ENCODE measurements around the gene ZNF609.

The ZNF609 gene

DNA sequence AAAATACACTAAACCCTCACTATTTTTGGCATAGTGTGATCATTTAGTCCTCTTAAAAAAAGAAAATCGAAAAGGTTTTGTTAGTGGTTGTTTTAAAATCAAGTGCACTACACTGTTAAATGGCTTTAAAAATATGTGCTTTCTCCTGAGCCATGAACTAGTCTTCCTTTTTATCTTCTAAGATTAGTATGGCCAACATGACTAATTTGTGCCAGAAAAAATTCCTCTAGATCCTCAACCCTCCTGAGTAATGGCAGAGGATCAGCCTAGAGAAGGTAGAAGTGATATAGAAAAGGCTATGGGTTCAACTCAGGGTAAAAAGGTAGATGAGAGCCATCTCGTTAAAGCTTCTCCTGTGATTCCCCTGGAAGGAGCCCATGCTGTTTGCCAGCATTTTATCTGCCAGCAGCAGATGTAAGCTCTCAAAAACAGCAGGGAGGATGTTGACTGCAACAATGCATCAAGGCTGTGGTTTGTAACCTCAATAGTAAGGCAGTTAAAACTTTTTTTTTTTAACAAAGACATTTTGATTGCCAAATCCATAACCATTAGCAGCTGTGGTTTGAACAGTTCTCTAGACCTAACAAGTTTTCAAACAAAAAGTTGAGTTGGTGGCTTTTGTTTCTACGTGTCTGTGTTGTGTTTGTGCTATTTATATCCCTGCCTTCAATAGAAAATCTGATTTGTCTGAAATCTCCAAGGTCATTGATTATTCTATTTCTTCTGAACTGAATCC, 30.2 kb upstream of the ZNF609 start:
- Histone ChIP-seq H2AFZ (ENCODE audit: low read depth, low read length) (no peak overlapping the region), H3K36me3 (replicated peaks; ENCODE audit: low read depth, low read length) (peaks cover 6% of the 10 kb centered on the region)

DNA sequence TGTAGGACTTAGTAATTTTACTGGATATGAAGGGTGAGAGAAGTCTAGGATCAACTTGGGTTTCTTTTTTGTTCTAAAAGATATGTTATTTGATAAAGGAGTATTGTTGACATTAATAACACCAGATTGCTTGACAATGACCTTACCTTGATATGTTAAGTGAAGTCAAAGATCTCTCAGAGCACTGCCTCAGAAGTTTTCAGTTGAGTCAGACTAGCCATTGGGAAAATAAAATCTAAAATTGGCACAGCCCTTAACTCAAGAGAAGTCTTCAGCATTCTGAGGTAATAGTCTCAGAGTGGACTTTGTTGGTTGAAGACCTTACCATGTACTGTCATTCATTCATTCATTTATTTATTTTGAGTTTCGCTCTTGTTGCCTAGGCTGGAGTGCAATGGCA, 22.4 kb upstream of the ZNF609 start:
- no peak for TF ChIP-seq EZH2phosphoT487 (IDR thresholded peaks at IDR 0.05; ENCODE audit: low read depth)
- TF ChIP-seq, protein P1, sequence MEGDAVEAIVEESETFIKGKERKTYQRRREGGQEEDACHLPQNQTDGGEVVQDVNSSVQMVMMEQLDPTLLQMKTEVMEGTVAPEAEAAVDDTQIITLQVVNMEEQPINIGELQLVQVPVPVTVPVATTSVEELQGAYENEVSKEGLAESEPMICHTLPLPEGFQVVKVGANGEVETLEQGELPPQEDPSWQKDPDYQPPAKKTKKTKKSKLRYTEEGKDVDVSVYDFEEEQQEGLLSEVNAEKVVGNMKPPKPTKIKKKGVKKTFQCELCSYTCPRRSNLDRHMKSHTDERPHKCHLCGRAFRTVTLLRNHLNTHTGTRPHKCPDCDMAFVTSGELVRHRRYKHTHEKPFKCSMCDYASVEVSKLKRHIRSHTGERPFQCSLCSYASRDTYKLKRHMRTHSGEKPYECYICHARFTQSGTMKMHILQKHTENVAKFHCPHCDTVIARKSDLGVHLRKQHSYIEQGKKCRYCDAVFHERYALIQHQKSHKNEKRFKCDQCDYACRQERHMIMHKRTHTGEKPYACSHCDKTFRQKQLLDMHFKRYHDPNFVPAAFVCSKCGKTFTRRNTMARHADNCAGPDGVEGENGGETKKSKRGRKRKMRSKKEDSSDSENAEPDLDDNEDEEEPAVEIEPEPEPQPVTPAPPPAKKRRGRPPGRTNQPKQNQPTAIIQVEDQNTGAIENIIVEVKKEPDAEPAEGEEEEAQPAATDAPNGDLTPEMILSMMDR (IDR thresholded peaks at IDR 0.05; ENCODE audit: low read depth, low read length): no peak
- no peak overlapping the region for H3K4me2 ChIP-seq (ENCODE audit: low read length)
- H3K27ac ChIP-seq (ENCODE audit: low read length): no peak overlapping the region
- no peaks in the 10 kb centered on the region for H4K20me1 ChIP-seq (ENCODE audit: insufficient read depth, low read length)
- no peak overlapping the region for H3K4me3 ChIP-seq (ENCODE audit: low read length)
- no peaks in the 10 kb centered on the region for H3K9me3 ChIP-seq (ENCODE audit: insufficient read depth, low read length)
- no peak overlapping the region for H2AFZ ChIP-seq (ENCODE audit: low read depth, low read length)
- peaks cover 2% of the 10 kb centered on the region for H3K4me1 ChIP-seq (ENCODE audit: low read length)
- no peaks in the 10 kb centered on the region for H3K79me2 ChIP-seq (ENCODE audit: low read length)
- H3K36me3 ChIP-seq (replicated peaks; ENCODE audit: low read depth, low read length): no peaks in the 10 kb centered on the region
- H3K27me3 ChIP-seq (ENCODE audit: low read depth, low read length): no peaks in the 10 kb centered on the region
- H3K9ac ChIP-seq (ENCODE audit: low read length): no peak overlapping the region

More for the DNA sequence above, 30.2 kb upstream of the ZNF609 start:
- H3K79me2 ChIP-seq (ENCODE audit: low read length): no peaks in the 10 kb centered on the region
- H3K4me2 ChIP-seq (ENCODE audit: low read length): no peak overlapping the region
- no peaks in the 10 kb centered on the region for H3K27me3 ChIP-seq (ENCODE audit: low read depth, low read length)
- no peak overlapping the region for H3K9ac ChIP-seq (ENCODE audit: low read length)
- no peak overlapping the region for H3K4me3 ChIP-seq (ENCODE audit: low read length)
- TF ChIP-seq EZH2phosphoT487 (IDR thresholded peaks at IDR 0.05; ENCODE audit: low read depth): no peak
- TF ChIP-seq, protein P1 (IDR thresholded peaks at IDR 0.05; ENCODE audit: low read depth, low read length): no peak
- no peak overlapping the region for H3K27ac ChIP-seq (ENCODE audit: low read length)
- H4K20me1 ChIP-seq (ENCODE audit: insufficient read depth, low read length): no peaks in the 10 kb centered on the region
- no peaks in the 10 kb centered on the region for H3K4me1 ChIP-seq (ENCODE audit: low read length)
- H3K9me3 ChIP-seq (ENCODE audit: insufficient read depth, low read length): no peaks in the 10 kb centered on the region

DNA sequence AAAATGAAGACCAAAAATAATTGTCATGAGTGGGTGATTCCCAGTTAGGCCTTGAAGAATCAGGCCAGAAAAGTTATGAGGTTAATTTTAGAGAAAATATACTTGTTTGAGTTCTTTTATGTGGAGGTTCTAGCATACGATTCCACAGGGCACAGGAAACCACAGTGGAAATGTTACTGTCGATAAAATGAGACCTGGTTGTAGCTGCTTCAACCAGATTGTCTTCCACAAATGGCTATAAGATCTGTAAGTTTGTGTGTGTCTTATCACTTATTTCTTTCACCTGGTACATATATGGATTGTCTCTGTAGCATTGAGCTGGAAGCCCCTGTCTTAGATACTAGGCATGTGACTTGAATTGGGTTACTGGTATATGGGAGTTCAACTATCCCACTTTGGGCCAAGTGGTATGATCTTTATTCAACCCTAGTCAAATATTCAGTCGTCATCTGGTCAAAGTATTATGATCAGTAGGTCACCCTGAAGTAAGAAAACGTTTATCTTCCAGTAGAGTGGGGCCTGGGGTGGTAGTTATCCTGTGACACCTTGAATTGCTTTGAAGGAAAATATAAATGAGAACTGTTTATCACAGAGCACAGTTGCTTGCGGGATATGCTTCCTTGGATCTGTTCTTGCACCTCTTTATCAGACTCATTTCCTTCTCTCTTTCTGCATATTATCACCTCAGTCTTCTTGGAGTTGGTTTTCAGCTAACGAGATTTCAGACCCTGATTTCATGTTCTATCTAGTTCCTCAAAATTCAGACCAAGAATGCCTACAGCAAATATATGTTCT, 21.5 kb upstream of the ZNF609 start:
- no peak overlapping the region for H3K9ac ChIP-seq (ENCODE audit: low read length)
- TF ChIP-seq, protein P1 (IDR thresholded peaks at IDR 0.05; ENCODE audit: low read depth, low read length): no peak
- no peak for TF ChIP-seq EZH2phosphoT487 (IDR thresholded peaks at IDR 0.05; ENCODE audit: low read depth)
- no peaks in the 10 kb centered on the region for H3K27me3 ChIP-seq (ENCODE audit: low read depth, low read length)
- H3K36me3 ChIP-seq (replicated peaks; ENCODE audit: low read depth, low read length): no peaks in the 10 kb centered on the region
- H4K20me1 ChIP-seq (ENCODE audit: insufficient read depth, low read length): 0 out of 2 replicates have a peak, but pooled peaks cover under 1% of the 10 kb centered on the region
- H3K4me1 ChIP-seq (ENCODE audit: low read length): peaks cover 11% of the 10 kb centered on the region
- H3K79me2 ChIP-seq (ENCODE audit: low read length): no peaks in the 10 kb centered on the region
- H3K4me3 ChIP-seq (ENCODE audit: low read length): no peak overlapping the region
- H3K9me3 ChIP-seq (ENCODE audit: insufficient read depth, low read length): no peaks in the 10 kb centered on the region
- H2AFZ ChIP-seq (ENCODE audit: low read depth, low read length): no peak overlapping the region
- no peak overlapping the region for H3K27ac ChIP-seq (ENCODE audit: low read length)
- no peak overlapping the region for H3K4me2 ChIP-seq (ENCODE audit: low read length)

DNA sequence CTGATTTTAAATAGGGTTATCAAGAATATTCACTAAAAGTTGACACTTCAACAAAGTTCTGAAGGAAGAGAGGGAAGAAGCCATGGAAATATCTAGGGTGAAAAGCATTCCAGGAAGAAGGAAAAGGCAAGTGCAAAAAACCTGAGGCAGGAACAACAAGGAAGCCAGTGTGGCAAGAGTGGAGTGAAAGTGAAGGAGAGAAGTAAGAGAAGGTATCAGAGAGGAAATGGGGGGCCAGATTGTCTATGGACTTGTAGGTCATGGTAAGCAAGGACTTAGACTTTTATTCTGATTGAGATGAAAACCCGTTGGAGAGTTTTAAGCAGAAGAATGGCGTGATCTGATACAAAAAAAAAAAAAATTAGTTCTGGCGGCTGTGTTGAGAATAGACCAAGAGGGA, 18.5 kb upstream of the ZNF609 start:
- no peak overlapping the region for H3K4me2 ChIP-seq (ENCODE audit: low read length)
- no peaks in the 10 kb centered on the region for H3K9me3 ChIP-seq (ENCODE audit: insufficient read depth, low read length)
- H3K4me1 ChIP-seq (ENCODE audit: low read length): peaks cover 24% of the 10 kb centered on the region
- H4K20me1 ChIP-seq (ENCODE audit: insufficient read depth, low read length): 0 out of 2 replicates have a peak, but pooled peaks cover 3% of the 10 kb centered on the region
- H3K27ac ChIP-seq (ENCODE audit: low read length): no peak overlapping the region
- H3K79me2 ChIP-seq (ENCODE audit: low read length): no peaks in the 10 kb centered on the region
- H3K27me3 ChIP-seq (ENCODE audit: low read depth, low read length): no peaks in the 10 kb centered on the region
- no peaks in the 10 kb centered on the region for H3K36me3 ChIP-seq (replicated peaks; ENCODE audit: low read depth, low read length)
- H3K4me3 ChIP-seq (ENCODE audit: low read length): no peak overlapping the region
- no peak for TF ChIP-seq EZH2phosphoT487 (IDR thresholded peaks at IDR 0.05; ENCODE audit: low read depth)
- TF ChIP-seq, protein P1 (IDR thresholded peaks at IDR 0.05; ENCODE audit: low read depth, low read length): no peak
- no peak overlapping the region for H2AFZ ChIP-seq (ENCODE audit: low read depth, low read length)
- no peak overlapping the region for H3K9ac ChIP-seq (ENCODE audit: low read length)
